Measurements from ENCODE around the gene RALGAPA2.

- TF ChIP-seq EZH2 (IDR thresholded peaks at IDR 0.05; ENCODE audit: insufficient read depth, poor library complexity, severe bottlenecking) (no peak), EZH2phosphoT487 (IDR thresholded peaks at IDR 0.05; ENCODE audit: insufficient read depth, low read depth) (no peak)
Measured at GRCh38 chr20:20531283-20531682, 181.2 kb downstream of the RALGAPA2 start.

Measured in GM23248 (cell line).